Activated naive CD8-positive, alpha-beta T cell treated with anti-CD3 and anti-CD28 coated beads for 36 hours (primary cell): ENCODE data around the gene UBA7. TPM values are rescaled to one million over a fixed set of nuclear protein-coding genes. Genes with fewer than 3 reads are reported as not detected.

Experiments used
- DNase-seq: peaks from one replicate; pipeline ENCODE4 v3.0.0; 2021
- H3K27ac Mint-ChIP-seq: one replicate; pipeline ENCODE4 v1.8.0; 2022; ENCODE audit warnings: mild to moderate bottlenecking, moderate library complexity, mixed read lengths
- H3K27me3 Mint-ChIP-seq: one replicate; pipeline ENCODE4 v1.8.0; 2022; ENCODE audit warnings: mild to moderate bottlenecking, mixed read lengths
- H3K36me3 Mint-ChIP-seq: one replicate; pipeline ENCODE4 v1.8.0; 2021; ENCODE audit warnings: mild to moderate bottlenecking, mixed read lengths
- H3K4me1 Mint-ChIP-seq: one replicate; pipeline ENCODE4 v1.8.0; 2021; ENCODE audit warnings: mixed read lengths
- H3K4me3 Mint-ChIP-seq: one replicate; pipeline ENCODE4 v1.8.0; 2022; ENCODE audit warnings: mild to moderate bottlenecking, moderate library complexity, mixed read lengths
- H3K9me3 Mint-ChIP-seq: one replicate; pipeline ENCODE4 v1.8.0; 2022; ENCODE audit warnings: mixed read lengths
- total RNA-seq, 2 experiments: library from RNA; stranded (reverse); gene quantifications; one replicate each; pipeline ENCODE4 v1.2.3, GENCODE V29; 2021

The UBA7 gene, protein sequence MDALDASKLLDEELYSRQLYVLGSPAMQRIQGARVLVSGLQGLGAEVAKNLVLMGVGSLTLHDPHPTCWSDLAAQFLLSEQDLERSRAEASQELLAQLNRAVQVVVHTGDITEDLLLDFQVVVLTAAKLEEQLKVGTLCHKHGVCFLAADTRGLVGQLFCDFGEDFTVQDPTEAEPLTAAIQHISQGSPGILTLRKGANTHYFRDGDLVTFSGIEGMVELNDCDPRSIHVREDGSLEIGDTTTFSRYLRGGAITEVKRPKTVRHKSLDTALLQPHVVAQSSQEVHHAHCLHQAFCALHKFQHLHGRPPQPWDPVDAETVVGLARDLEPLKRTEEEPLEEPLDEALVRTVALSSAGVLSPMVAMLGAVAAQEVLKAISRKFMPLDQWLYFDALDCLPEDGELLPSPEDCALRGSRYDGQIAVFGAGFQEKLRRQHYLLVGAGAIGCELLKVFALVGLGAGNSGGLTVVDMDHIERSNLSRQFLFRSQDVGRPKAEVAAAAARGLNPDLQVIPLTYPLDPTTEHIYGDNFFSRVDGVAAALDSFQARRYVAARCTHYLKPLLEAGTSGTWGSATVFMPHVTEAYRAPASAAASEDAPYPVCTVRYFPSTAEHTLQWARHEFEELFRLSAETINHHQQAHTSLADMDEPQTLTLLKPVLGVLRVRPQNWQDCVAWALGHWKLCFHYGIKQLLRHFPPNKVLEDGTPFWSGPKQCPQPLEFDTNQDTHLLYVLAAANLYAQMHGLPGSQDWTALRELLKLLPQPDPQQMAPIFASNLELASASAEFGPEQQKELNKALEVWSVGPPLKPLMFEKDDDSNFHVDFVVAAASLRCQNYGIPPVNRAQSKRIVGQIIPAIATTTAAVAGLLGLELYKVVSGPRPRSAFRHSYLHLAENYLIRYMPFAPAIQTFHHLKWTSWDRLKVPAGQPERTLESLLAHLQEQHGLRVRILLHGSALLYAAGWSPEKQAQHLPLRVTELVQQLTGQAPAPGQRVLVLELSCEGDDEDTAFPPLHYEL
- total RNA-seq: 10 to 100 TPM; 65.1 to 68.0 TPM

DNA sequence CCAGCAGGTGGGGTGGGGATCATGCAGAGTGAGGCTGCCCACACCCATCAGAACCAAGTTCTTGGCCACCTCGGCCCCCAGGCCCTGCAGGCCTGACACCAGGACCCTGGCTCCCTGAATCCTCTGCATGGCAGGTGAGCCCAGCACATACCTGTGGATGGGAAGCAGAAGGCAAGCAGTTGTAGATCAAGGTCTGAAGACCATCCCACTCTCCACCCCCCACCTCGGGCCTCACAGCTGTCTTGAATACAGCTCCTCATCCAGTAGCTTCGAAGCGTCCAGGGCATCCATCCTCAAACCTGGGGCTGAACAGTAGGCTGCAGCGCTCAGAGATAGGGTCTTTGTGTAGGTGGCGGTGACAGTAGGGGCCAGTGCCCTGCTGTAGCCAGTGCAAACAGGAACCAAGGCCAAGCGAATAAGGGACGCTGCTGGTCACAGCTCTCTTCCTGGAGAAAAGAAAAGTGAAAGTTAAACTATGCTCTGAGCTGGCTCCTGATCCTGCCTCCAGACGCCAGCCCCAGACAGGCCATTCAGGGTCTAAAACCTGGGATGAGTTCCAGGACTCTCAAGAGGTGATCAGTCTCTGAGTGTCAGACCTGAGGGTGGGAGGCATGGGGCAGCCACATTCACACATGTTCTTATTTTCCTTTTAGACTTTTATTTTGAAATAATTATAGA is at the start of gene UBA7:
Gene UBA7, minus strand, starts transcription at position 457 of the 678 bp plus-strand sequence. Its CDS starts 166 bp downstream, at position 291.
- H3K9me3 Mint-ChIP-seq: no peaks in the 10 kb centered on the region
- peak within 1 kb of the TSS; percentile 93 for H3K27ac Mint-ChIP-seq
- peak within 1 kb of the TSS; percentile 90 for H3K4me3 Mint-ChIP-seq
- peak; percentile 48 for DNase-seq
- peaks cover 6% of the 10 kb centered on the region for H3K36me3 Mint-ChIP-seq
- H3K4me1 Mint-ChIP-seq: peaks cover 30% of the 10 kb centered on the region
- H3K27me3 Mint-ChIP-seq: no peaks in the 10 kb centered on the region

DNA sequence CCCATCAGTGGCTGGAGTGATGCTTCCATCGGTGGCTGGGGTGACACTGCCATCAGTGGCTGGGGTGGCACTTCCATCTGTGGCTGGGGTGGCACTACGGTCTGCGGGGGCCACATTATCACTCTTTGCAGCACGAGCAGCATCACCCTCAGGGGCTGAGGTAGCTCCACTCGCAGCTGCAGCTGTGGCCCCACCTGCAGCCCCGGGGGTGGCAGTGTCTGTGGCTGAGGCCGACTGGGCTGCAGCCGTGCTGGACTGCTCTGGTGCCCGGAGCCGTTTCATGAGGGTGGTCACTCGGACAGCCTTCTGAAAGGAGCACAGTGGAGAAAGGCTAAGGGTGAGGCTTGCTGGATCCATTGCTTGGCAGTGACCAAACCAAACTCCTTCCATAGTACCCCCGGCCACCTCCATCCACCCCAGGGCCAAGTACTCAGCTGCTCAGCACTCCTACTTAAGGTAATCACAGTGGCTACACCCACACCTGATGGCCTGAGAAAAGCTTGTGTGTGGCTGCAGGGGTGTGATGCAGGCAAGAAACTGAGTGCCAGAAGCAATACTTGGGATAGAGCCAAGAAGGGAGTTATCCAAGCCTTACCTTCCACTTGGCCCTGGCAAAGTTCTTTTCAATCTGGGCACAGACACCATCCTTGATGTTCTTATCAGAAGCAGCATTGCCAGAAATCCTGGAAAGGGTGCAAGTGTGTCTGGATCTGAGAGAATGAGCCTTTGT is 46.0 kb upstream of the UBA7 start:
- Mint-ChIP-seq H3K4me3 (no peak overlapping the region), H3K9me3 (no peaks in the 10 kb centered on the region), H3K4me1 (peaks cover 9% of the 10 kb centered on the region), H3K36me3 (peaks cover 1% of the 10 kb centered on the region), H3K27ac (no peak overlapping the region), H3K27me3 (peaks cover under 1% of the 10 kb centered on the region)
- no peak for DNase-seq

DNA sequence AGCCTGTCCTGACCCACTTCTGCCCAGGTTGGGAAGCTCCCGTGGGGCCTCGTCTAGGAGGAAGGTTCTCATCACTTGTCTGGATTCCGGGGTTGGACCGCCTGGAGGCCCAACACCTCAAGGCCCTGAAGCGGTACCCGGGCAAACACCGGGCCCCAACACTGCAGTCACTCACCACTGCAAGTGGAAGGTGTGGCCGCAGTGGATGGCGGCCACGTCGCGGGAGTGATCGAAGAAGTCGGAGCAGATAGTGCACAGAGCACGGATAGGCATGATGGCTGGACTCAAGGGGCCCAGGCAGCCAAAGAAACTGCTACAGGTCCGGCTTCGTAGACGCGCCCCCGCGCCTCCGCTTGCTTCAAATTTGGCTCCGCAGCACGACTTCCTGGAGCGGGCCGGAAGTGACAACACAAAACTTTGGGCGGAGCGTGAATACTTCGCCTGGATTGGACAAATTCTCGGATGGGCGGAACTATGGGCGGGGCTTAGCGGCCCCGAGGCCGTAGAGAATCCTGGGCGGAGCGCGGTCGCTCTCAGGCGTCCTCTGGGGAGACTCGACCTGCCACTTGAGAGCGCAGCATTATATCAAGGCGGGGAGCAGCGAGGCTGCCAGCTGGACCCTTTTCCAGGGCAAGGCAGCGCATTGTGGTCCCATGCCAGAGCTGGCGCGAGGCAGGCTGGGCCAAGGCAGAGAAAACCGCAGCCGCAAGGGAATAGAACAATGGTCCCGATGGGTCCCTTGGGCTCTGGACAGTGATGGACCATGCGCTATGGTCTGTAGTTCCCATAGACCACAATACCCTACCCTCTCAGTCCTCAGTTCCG is 42.6 kb upstream of the UBA7 start, which contains the start of gene TRAIP:
Gene TRAIP, minus strand, starts transcription at position 384 of the 825 bp plus-strand sequence. Its CDS starts 111 bp downstream, at position 273.
- Mint-ChIP-seq H3K36me3 (peaks cover 1% of the 10 kb centered on the region), H3K4me3 (peak within 1 kb of the TSS; percentile 93), H3K27ac (peak within 1 kb of the TSS; percentile 86), H3K9me3 (no peaks in the 10 kb centered on the region), H3K4me1 (peaks cover 11% of the 10 kb centered on the region), H3K27me3 (no peaks in the 10 kb centered on the region)
- peak; percentile 94 for DNase-seq

DNA sequence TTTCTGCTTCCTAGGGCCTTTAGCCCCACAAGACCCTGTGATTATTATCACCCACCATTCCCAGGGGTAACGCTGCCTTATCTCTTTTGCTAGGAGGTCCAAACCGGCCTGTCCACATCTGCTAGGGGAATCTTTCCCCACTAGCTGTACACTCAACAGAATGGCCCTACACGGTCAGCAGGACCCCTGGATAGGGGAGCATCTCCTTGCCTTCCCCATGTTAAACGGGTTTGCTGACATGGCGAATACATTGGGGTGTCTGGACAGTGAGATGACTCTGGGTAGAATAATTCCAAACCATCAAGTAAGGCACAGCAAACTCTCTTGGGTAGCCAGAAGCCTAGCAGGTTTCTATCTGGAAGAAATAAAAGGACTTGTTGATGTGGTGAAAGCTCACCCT is 41.9 kb upstream of the UBA7 start:
- Mint-ChIP-seq H3K27me3 (no peaks in the 10 kb centered on the region), H3K27ac (no peak overlapping the region)

DNA sequence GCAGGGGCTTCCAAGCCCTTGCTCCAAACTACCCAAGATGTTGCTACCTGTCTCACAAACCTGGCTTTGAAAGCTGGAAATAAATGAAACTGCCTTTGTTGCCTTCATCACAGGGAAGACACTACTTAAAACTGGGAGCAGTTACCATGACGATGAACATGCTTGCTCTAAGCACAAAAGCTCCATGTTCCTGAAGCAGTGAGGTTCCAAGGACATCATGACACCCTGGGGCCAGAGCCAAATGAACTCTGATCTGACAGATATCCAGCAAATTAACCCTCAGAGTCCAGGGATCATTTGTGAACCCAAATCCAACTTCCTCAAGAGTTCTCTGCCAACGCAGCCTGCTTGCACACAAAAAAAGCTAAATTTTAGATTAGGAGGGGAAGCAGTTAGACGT is 31.9 kb upstream of the UBA7 start:
- no peaks in the 10 kb centered on the region for H3K27me3 Mint-ChIP-seq
- H3K36me3 Mint-ChIP-seq: peaks cover 14% of the 10 kb centered on the region
- no peaks in the 10 kb centered on the region for H3K9me3 Mint-ChIP-seq
- no peak for DNase-seq
- H3K4me1 Mint-ChIP-seq: peaks cover 2% of the 10 kb centered on the region
- no peak overlapping the region for H3K27ac Mint-ChIP-seq
- H3K4me3 Mint-ChIP-seq: no peak overlapping the region

More for the DNA sequence above, 41.9 kb upstream of the UBA7 start:
- H3K4me3 Mint-ChIP-seq: peak overlapping the region; percentile 93
- H3K4me1 Mint-ChIP-seq: peaks cover 11% of the 10 kb centered on the region
- no peak for DNase-seq
- H3K36me3 Mint-ChIP-seq: peaks cover 3% of the 10 kb centered on the region
- H3K9me3 Mint-ChIP-seq: no peaks in the 10 kb centered on the region

DNA sequence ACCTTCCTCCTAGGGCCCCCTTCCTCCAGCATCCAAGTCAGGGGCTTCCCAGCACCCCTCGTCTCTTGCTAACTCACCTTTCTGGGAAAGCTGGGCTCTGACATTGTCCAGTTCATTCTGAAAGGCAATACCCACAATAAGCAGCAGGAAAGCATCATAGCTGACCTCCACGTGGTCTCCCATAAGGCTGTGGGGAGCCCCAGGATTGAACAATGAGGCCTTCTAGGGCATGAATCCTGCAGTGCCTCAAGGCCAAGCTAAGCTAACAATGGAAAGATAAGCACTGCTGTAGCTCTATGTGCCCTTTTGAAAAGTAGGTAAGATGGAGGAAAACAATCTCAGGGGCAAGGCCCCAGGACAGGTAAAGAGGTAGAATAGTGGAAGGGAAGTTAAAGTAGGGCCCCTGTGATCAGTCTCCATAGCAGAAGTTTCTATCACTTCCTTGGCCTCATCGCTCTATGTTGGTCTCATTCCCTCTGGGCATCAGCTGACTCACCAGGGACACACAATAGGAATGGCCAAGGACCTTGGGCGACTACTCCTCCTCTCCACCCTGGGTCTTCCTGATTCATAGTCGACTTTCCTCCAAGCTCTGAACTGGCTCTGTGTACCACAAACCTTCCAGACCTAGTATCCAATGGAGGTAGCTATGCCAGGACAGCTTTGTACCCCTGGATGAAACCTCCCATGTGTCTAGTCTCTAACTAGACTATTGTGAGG is 30.9 kb upstream of the UBA7 start:
- peaks cover 11% of the 10 kb centered on the region for H3K36me3 Mint-ChIP-seq
- no peaks in the 10 kb centered on the region for H3K9me3 Mint-ChIP-seq
- no peak for DNase-seq
- H3K27me3 Mint-ChIP-seq: no peaks in the 10 kb centered on the region
- no peak overlapping the region for H3K27ac Mint-ChIP-seq
- H3K4me3 Mint-ChIP-seq: no peak overlapping the region
- H3K4me1 Mint-ChIP-seq: peaks cover 2% of the 10 kb centered on the region

DNA sequence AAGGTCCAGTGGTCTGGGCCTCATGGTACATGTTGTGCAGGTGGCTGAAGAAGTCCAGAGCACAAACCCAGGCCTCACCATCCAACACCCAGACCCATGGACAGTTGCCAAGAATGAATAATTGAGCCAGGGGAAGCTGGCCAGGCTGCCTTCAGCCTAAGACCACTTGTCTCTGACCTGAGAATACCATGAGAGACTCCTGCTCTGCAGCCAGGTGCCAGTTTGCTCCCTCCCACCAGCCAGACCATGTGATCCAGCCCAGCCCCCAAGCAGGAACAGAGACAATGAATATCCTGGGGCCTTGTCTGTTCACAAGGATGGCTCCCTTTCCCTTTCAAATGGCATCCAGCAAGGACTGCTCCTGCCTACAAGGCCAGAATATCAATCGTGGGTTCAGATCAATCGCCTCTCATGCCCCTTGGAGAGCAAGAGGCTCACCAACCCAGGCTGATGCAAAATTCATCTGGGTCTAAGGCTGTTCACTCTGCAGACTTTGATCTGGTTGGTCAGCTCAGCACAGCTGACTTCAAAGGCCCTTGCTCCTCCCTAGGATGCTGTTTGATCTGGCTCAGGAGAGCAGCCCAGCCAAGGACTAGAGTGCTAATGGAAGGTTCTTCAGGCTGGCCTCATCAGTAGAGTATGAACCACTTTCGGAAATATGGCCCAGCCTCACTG is 29.2 kb upstream of the UBA7 start:
- H3K4me1 Mint-ChIP-seq: peaks cover 2% of the 10 kb centered on the region
- no peak overlapping the region for H3K4me3 Mint-ChIP-seq
- H3K9me3 Mint-ChIP-seq: no peaks in the 10 kb centered on the region
- H3K27ac Mint-ChIP-seq: no peak overlapping the region
- H3K36me3 Mint-ChIP-seq: peaks cover 12% of the 10 kb centered on the region
- no peaks in the 10 kb centered on the region for H3K27me3 Mint-ChIP-seq
- DNase-seq: no peak

DNA sequence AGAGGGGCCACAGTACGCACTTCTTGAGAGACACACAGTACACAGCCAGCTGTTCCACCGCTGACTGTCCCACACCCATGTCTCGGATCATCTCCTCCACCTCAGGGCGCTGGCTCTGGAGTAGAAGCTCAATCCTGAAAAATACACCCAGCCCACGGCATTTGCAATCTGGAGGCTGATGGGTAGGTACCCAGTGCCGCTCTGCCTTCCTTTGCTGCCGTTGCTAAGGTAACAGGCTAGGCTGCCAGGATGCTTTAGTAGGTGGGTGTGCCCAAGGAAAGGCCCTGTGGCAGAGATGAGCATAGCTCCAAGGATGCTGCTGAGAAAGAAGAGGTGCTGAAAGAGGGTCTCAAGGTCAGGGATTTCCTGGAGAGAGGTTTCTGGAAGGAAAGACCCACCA is 28.1 kb upstream of the UBA7 start:
- Mint-ChIP-seq H3K27ac (no peak overlapping the region), H3K4me3 (no peak overlapping the region), H3K36me3 (peaks cover 4% of the 10 kb centered on the region), H3K27me3 (no peaks in the 10 kb centered on the region), H3K9me3 (no peaks in the 10 kb centered on the region), H3K4me1 (peaks cover 2% of the 10 kb centered on the region)
- DNase-seq: no peak

DNA sequence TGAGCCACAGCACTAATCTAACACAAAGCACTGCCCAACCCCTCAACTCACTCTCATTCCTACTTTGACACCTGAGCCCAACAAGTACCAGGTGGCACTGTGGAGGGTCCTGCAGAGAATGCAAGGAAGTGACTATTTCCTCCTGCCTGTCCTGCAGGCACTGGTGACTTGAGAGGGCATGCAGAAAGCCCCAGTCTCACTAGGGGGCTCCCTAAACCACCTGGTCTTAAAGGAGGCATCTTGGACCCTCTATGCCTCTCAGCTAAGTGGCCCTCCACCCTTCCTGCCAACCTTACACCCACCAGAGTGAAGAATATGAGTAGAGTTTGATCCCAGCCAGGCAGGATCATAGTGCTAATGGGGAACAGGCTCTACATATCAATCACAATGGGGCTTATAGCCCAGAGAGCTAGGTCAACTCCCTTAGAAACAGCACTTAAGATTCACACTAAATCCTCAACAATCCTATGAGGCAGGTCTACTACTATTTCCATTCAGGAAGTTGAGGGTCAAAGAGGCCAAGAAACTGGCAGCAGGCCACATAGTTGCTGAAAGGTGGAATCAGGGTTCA is 27.5 kb upstream of the UBA7 start:
- Mint-ChIP-seq H3K27ac (no peak overlapping the region), H3K9me3 (no peaks in the 10 kb centered on the region), H3K4me1 (peaks cover 2% of the 10 kb centered on the region), H3K27me3 (no peaks in the 10 kb centered on the region), H3K36me3 (peaks cover 6% of the 10 kb centered on the region), H3K4me3 (no peak overlapping the region)
- DNase-seq: peak; percentile 14

DNA sequence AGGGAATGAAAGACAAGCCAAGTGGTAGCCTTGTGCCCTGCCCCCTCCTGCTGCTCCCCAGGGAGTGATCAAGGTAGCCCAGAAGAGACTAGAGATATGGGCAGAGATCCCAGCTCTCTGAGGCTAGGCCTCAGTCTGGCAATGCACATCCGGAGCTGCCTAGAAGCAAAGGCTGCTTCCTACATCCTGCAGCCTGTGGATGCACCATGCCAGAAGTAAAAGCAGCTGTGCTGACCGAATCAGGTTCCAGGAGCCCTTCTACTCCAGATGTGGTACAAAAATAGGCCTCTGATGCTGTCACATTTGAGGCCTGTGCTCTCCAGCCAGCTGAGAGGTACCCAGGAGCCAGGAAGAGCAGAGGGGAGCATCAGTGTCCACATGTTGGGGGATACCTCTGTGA is 26.6 kb upstream of the UBA7 start:
- peaks cover 2% of the 10 kb centered on the region for H3K4me1 Mint-ChIP-seq
- no peaks in the 10 kb centered on the region for H3K9me3 Mint-ChIP-seq
- H3K4me3 Mint-ChIP-seq: no peak overlapping the region
- no peak overlapping the region for H3K27ac Mint-ChIP-seq
- H3K36me3 Mint-ChIP-seq: peaks cover 4% of the 10 kb centered on the region
- no peak for DNase-seq
- H3K27me3 Mint-ChIP-seq: no peaks in the 10 kb centered on the region

DNA sequence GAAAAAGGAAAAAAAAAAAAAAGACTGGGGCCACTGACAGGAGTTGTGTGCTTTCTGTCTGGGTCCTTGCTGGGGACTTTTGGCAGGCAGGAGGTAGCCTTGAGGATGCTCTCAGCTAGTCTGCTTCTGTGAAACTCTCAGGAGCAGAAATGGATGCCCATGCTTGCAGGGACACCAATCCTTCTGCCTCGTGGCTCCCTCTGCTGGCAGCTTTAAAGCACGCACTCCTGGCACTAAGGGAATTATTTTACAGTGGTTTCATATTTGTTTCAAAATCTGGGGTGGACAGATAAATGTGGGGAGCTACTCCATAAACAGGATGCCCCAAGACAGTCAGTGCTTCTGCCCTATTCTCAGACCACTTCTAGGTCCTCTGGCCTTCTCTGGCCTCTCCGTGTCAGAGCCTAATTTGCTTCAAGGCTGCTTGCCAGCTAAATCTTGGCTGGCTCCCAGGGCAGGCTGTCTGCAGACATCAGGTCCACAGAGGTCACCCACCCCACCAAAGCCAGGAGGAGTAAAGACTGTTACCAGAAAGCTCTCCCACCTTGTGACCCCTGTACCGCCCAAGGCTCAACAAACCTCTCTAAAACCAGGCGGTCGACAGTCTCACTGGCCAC is 25.5 kb upstream of the UBA7 start:
- no peak overlapping the region for H3K27ac Mint-ChIP-seq
- H3K4me3 Mint-ChIP-seq: no peak overlapping the region
- peaks cover 7% of the 10 kb centered on the region for H3K36me3 Mint-ChIP-seq
- peak; percentile 74 for DNase-seq
- no peaks in the 10 kb centered on the region for H3K9me3 Mint-ChIP-seq
- H3K27me3 Mint-ChIP-seq: no peaks in the 10 kb centered on the region
- H3K4me1 Mint-ChIP-seq: peaks cover 2% of the 10 kb centered on the region

DNA sequence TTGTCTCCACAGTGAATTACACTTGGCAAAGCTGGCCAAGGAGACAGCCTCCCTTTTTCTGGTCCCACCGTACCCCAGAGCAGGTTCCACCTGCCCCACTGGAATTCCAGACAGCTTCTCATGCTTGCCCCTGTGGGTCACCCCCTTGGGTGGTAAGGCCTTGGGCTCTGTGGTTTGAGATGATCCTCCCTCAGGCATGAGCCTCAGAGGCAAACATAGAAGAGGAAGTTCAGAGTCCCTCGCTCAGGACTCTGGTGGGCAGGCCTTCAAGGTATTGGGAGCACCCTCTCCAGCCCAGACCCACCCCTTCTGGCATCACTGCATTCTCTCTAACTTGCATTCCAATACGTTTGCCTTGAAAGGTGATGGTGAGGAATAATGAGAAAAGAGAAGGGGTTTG is 17.6 kb upstream of the UBA7 start:
- Mint-ChIP-seq H3K36me3 (peaks cover 16% of the 10 kb centered on the region), H3K4me1 (no peaks in the 10 kb centered on the region), H3K27me3 (no peaks in the 10 kb centered on the region), H3K27ac (no peak overlapping the region), H3K9me3 (no peaks in the 10 kb centered on the region), H3K4me3 (no peak overlapping the region)
- no peak for DNase-seq
